Esophagus muscularis mucosa (tissue), 4 donors: ENCODE measurements around the gene CTDSPL. TPM values are rescaled to one million over a fixed set of nuclear protein-coding genes. Genes with fewer than 3 reads are reported as not detected.

Experiments used
- DNase-seq: peaks from one replicate; pipeline ENCODE4 v3.0.0-alpha.2; 2017; ENCODE audit errors: extremely low spot score
- H3K27ac ChIP-seq, 4 donors: fragments of 200-600 bp; sonication (generic); replicated peaks in 1 of 4; 1 replicate in 3 of 4; 2 replicates in 1 of 4; pipeline ENCODE4 v1.5.1; 2016 to 2019; ENCODE audit warnings: mild to moderate bottlenecking in 1 of 4
- H3K27me3 ChIP-seq, 4 donors: fragments of 200-600 bp; sonication (generic); one replicate each; pipeline versions ENCODE4 v1.5.1 to v1.6.0; 2016 to 2019
- H3K36me3 ChIP-seq, 4 donors: fragments of 200-600 bp; sonication (generic); one replicate each; pipeline ENCODE4 v1.5.1; 2016 to 2019
- H3K4me1 ChIP-seq, 4 donors: fragments of 200-600 bp; sonication (generic); one replicate each; pipeline ENCODE4 v1.5.1; 2016 to 2019
- H3K4me3 ChIP-seq, 4 donors: fragments of 200-600 bp; sonication (generic); 1 replicate in 2 of 4; 2 replicates in 2 of 4; pipeline ENCODE4 v1.5.1; 2016 to 2019; ENCODE audit warnings: mild to moderate bottlenecking in 4 of 4, moderate library complexity in 1 of 4
- H3K9me3 ChIP-seq, 4 donors: fragments of 200-600 bp; sonication (generic); 1 replicate in 3 of 4; 2 replicates in 1 of 4; pipeline ENCODE4 v1.5.1; 2016 to 2019
- CTCF ChIP-seq, 3 experiments: fragments of 200-600 bp in 2 of 3; fragments of 450-650 bp in 1 of 3; sonication (generic) in 2 of 3; IDR thresholded peaks; one replicate each; pipeline ENCODE4 v1.5.1; 2017 to 2019; ENCODE audit warnings: antibody characterized with exemption in 3 of 3, mild to moderate bottlenecking in 2 of 3, moderate library complexity in 1 of 3
- EP300 ChIP-seq: sonication (generic); formaldehyde crosslinking; IDR thresholded peaks from one replicate; pipeline ENCODE4 v1.6.1; 2017; ENCODE audit warnings: antibody characterized with exemption
- POLR2A ChIP-seq: fragments of 450-650 bp; IDR thresholded peaks from one replicate; pipeline ENCODE4 v1.6.1; 2017; ENCODE audit warnings: antibody characterized with exemption, moderate library complexity, mild to moderate bottlenecking, low read depth
- POLR2AphosphoS5 ChIP-seq, 2 donors: sonication (generic); formaldehyde crosslinking; IDR thresholded peaks; one replicate each; pipeline ENCODE4 v1.6.1; 2017; ENCODE audit warnings: antibody characterized with exemption in 2 of 2
- WGBS: methylation state at CpG from one replicate; pipeline ENCODE4 v1.1.5; 2018; 5-methylcytosine and 5-hydroxymethylcytosine counted together
- intact Hi-C: fragments of 100-400 bp; cut with DNase I; formaldehyde crosslinking; loops from one replicate; pipeline ENCODE4 v1.15.1; 2023
- total RNA-seq, 4 donors: library from RNA; depleted of rRNA; stranded (reverse); fragments of >200 nt; gene quantifications; one replicate each; pipeline versions ENCODE4 v1.1.0 to v1.2.1, GENCODE V29; 2016

The CTDSPL gene
- total RNA-seq, 4 donors from 2014 or later: 39.9 to 60.6 (median 54.6) TPM

GRCh38 chr3:37887062-37887461 is 25.4 kb downstream of the CTDSPL start:
- TF ChIP-seq EP300: no peak
- TF ChIP-seq POLR2AphosphoS5 (IDR thresholded peaks at IDR 0.05): no peak
- TF ChIP-seq POLR2A: no peak
- TF ChIP-seq CTCF (IDR thresholded peaks at IDR 0.05): no peak
- Histone ChIP-seq H3K9me3 (no peaks in the 10 kb centered on the region), H3K36me3 (no peaks in the 10 kb centered on the region), H3K4me3 (no peak overlapping the region), H3K27ac (no peak overlapping the region), H3K4me1 (peaks cover 31 to 80% (median 69%) of the 10 kb centered on the region in 4 donors), H3K27me3 (no peaks in the 10 kb centered on the region)
- intact Hi-C loops: no loop called here
- WGBS: 46% methylated on average over 3 of the region's 3 CpGs
- DNase-seq: no peak

GRCh38 chr3:37887824-37888223 is 26.1 kb downstream of the CTDSPL start:
- WGBS: 89% methylated on average over 4 of the region's 4 CpGs
- Histone ChIP-seq H3K27ac (no peak overlapping the region), H3K4me1 (peaks cover 36 to 82% (median 69%) of the 10 kb centered on the region in 4 donors), H3K9me3 (no peaks in the 10 kb centered on the region), H3K36me3 (no peaks in the 10 kb centered on the region), H3K27me3 (no peaks in the 10 kb centered on the region), H3K4me3 (no peak overlapping the region)
- no peak for DNase-seq
- intact Hi-C loops: no loop called here
- TF ChIP-seq POLR2A (no peak), POLR2AphosphoS5 (IDR thresholded peaks at IDR 0.05) (no peak), EP300 (no peak), CTCF (IDR thresholded peaks at IDR 0.05) (no peak)

GRCh38 chr3:37888421-37888820 is 26.7 kb downstream of the CTDSPL start:
- H3K4me3 ChIP-seq: no peak overlapping the region
- intact Hi-C loops: no loop called here
- H3K36me3 ChIP-seq: no peaks in the 10 kb centered on the region
- TF ChIP-seq EP300 (no peak), CTCF (IDR thresholded peaks at IDR 0.05) (no peak), POLR2AphosphoS5 (IDR thresholded peaks at IDR 0.05) (no peak), POLR2A (no peak)
- H3K9me3 ChIP-seq: no peaks in the 10 kb centered on the region
- H3K27ac ChIP-seq: no peak overlapping the region
- peaks cover 42 to 85% (median 73%) of the 10 kb centered on the region in 4 donors for H3K4me1 ChIP-seq
- DNase-seq: no peak
- no peaks in the 10 kb centered on the region for H3K27me3 ChIP-seq
- WGBS: 80% methylated on average over 3 of the region's 3 CpGs

- H3K9me3 ChIP-seq: no peaks in the 10 kb centered on the region
- no peak overlapping the region for H3K27ac ChIP-seq
- intact Hi-C loops: no loop called here
- no peak for TF ChIP-seq EP300
- TF ChIP-seq CTCF (IDR thresholded peaks at IDR 0.05): no peak
- no peak for TF ChIP-seq POLR2AphosphoS5 (IDR thresholded peaks at IDR 0.05)
- no peak for TF ChIP-seq POLR2A
- no peak overlapping the region for H3K4me3 ChIP-seq
- H3K4me1 ChIP-seq: peaks cover 42 to 86% (median 71%) of the 10 kb centered on the region in 4 donors
- no peaks in the 10 kb centered on the region for H3K27me3 ChIP-seq
- no peak for DNase-seq
- H3K36me3 ChIP-seq: no peaks in the 10 kb centered on the region
- WGBS: 81% methylated on average over 5 of the region's 5 CpGs
Measured at GRCh38 chr3:37890522-37890921, 28.8 kb downstream of the CTDSPL start.

GRCh38 chr3:37891227-37891626 is 29.5 kb downstream of the CTDSPL start:
- no peak for DNase-seq
- intact Hi-C loops: no loop called here
- H3K4me1 ChIP-seq: peaks cover 40 to 87% (median 71%) of the 10 kb centered on the region in 4 donors
- no peak overlapping the region for H3K27ac ChIP-seq
- TF ChIP-seq POLR2A (no peak), CTCF (IDR thresholded peaks at IDR 0.05) (no peak), POLR2AphosphoS5 (IDR thresholded peaks at IDR 0.05) (no peak), EP300 (no peak)
- no peak overlapping the region for H3K4me3 ChIP-seq
- WGBS: 46% methylated on average over 3 of the region's 3 CpGs
- no peaks in the 10 kb centered on the region for H3K27me3 ChIP-seq
- H3K36me3 ChIP-seq: no peaks in the 10 kb centered on the region
- H3K9me3 ChIP-seq: no peaks in the 10 kb centered on the region
